GM12878 (cell line): ENCODE data around the gene S100A6.

ENCODE experiments used
- CBX5 ChIP-seq: sonication (generic); IDR thresholded peaks from 2 replicates; pipeline ENCODE4 v1.6.1; 2016; ENCODE audit warnings: low read depth, moderate library complexity, mild to moderate bottlenecking, inconsistent platforms
- CEBPB ChIP-seq, 2 experiments: fragments of 150-350 bp in 1 of 2; IDR thresholded peaks; 2 replicates each; pipeline ENCODE4 v1.6.1; 2012 to 2014; ENCODE audit warnings: low read depth in 2 of 2, low read length in 2 of 2, borderline replicate concordance in 1 of 2, inconsistent platforms in 1 of 2
- CTCF ChIP-seq, 3 experiments: IDR thresholded peaks in 2 of 3; conservative IDR thresholded peaks in 1 of 3; 2 replicates each; pipeline ENCODE4 v1.5.1; 2011; ENCODE audit warnings: low read depth in 3 of 3, low read length in 3 of 3, mild to moderate bottlenecking in 3 of 3, control low read depth in 2 of 3, moderate library complexity in 2 of 3, inconsistent platforms in 1 of 3, mixed read lengths in 1 of 3; ENCODE audit not compliant: control insufficient read depth in 2 of 3, insufficient read depth in 1 of 3; ENCODE audit errors: extremely low read depth in 1 of 3
- EP300 ChIP-seq, 2 experiments: fragments of 150-350 bp in 1 of 2; IDR thresholded peaks; 2 replicates each; pipeline ENCODE4 v1.6.1; 2011 to 2012; ENCODE audit warnings: low read depth in 2 of 2, low read length in 2 of 2, borderline replicate concordance in 1 of 2, improper control_type of control experiment in 1 of 2, inconsistent platforms in 1 of 2; ENCODE audit not compliant: control insufficient read depth in 1 of 2
- NKRF ChIP-seq: fragments of 450-650 bp; conservative IDR thresholded peaks from 2 replicates; pipeline ENCODE4 v1.6.1; 2017; ENCODE audit warnings: mild to moderate bottlenecking, moderate library complexity
- RAD51 ChIP-seq: fragments of 450-650 bp; IDR thresholded peaks from 2 replicates; pipeline ENCODE4 v1.6.1; 2016; ENCODE audit warnings: moderate library complexity, mild to moderate bottlenecking, inconsistent platforms
- SREBF2 ChIP-seq: IDR thresholded peaks from 2 replicates; pipeline ENCODE4 v1.6.1; 2012; ENCODE audit warnings: mild to moderate bottlenecking, low read length

GRCh38 chr1:153506831-153507413 lies 28.9 kb downstream of the S100A6 start:
- TF ChIP-seq CEBPB (IDR thresholded peaks at IDR 0.05; ENCODE audit: borderline replicate concordance in 1 of 2, low read depth in 2 of 2, low read length in 2 of 2) (no peak), CBX5 (no peak), CTCF (IDR thresholded peaks at IDR 0.05 in 2 of 3, conservative IDR thresholded peaks at IDR 0.05 in 1 of 3; ENCODE audit: control insufficient read depth in 2 of 3, extremely low read depth in 1 of 3, insufficient read depth in 1 of 3, low read depth in 3 of 3, low read length in 3 of 3) (no peak), RAD51 (no peak), NKRF (no peak), SREBF2 (no peak), EP300 (IDR thresholded peaks at IDR 0.05; ENCODE audit: borderline replicate concordance in 1 of 2, control insufficient read depth in 1 of 2, low read depth in 2 of 2, low read length in 2 of 2) (no peak)
